Type B pancreatic cell (in vitro differentiated cells): Measurements from ENCODE around the gene RYR2. TPM values are rescaled to one million over a fixed set of nuclear protein-coding genes. Genes with fewer than 3 reads are reported as not detected.

Experiments
- DNase-seq: peaks from one replicate; pipeline ENCODE4 v3.0.0; 2021; ENCODE audit warnings: mixed read lengths; ENCODE audit not compliant: unreplicated experiment; ENCODE audit errors: extremely low spot score
- H3K27ac Mint-ChIP-seq: 2 replicates; pipeline ENCODE4 v1.8.0; 2021; ENCODE audit warnings: mild to moderate bottlenecking, mixed read lengths
- H3K27me3 Mint-ChIP-seq: 2 replicates; pipeline ENCODE4 v1.8.0; 2021; ENCODE audit warnings: mixed read lengths
- H3K36me3 Mint-ChIP-seq: 2 replicates; pipeline ENCODE4 v1.8.0; 2021; ENCODE audit warnings: mixed read lengths
- H3K4me1 Mint-ChIP-seq: one replicate; pipeline ENCODE4 v1.8.0; 2021; ENCODE audit warnings: mixed read lengths; ENCODE audit not compliant: unreplicated experiment
- H3K4me3 Mint-ChIP-seq: 2 replicates; pipeline ENCODE4 v1.8.0; 2021; ENCODE audit warnings: mild to moderate bottlenecking, mixed read lengths
- H3K9me3 Mint-ChIP-seq: 2 replicates; pipeline ENCODE4 v1.8.0; 2021; ENCODE audit warnings: mixed read lengths
- CTCF ChIP-seq: fragments of 200-600 bp; sonication (generic); conservative IDR thresholded peaks from 2 replicates; pipeline ENCODE4 v1.5.0; 2021; ENCODE audit warnings: antibody characterized with exemption, mild to moderate bottlenecking
- total RNA-seq: library from RNA; stranded (reverse); gene quantifications from 2 replicates; pipeline ENCODE4 v1.2.1, GENCODE V29; 2021; ENCODE audit warnings: low replicate concordance

Gene RYR2
- total RNA-seq, 1 donor from 2014 or later, result 0.58 TPM

DNA sequence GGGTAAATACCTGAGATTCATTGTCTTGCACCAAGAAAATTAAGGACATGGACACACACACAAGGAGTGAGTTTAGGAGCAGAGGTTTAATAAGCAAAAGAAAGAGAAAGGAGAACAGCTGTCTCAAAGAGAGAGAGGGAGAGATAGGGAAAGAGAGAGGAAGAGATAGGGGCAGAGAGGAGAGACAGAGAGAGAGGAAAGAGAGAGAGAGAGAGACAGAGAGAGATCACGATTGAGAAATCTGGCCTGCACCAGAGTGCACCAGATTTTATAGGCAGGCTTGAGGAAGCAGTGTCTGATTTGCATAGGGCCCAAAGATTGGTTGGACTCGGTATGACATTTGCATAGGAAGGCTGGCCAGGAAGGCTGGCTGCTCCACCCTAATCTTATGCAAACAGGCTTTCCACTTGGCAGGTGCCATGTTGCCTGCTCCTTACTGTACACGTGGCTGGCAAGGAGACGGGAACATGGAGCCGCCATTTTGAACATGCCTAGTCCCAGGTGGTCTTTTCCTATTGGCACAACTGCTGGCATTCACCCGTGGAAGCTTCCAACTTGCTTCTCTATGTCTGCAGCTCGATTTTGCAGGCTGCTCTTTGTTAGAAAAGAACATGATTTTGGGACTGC, 428.8 kb downstream of the RYR2 start:
- no peaks in the 10 kb centered on the region for H3K27me3 Mint-ChIP-seq
- DNase-seq, result no peak
- no peaks in the 10 kb centered on the region for H3K9me3 Mint-ChIP-seq
- H3K36me3 Mint-ChIP-seq, result no peaks in the 10 kb centered on the region
- H3K4me3 Mint-ChIP-seq, result no peak overlapping the region
- no peak for TF ChIP-seq CTCF
- H3K4me1 Mint-ChIP-seq, result no peaks in the 10 kb centered on the region
- no peak overlapping the region for H3K27ac Mint-ChIP-seq

DNA sequence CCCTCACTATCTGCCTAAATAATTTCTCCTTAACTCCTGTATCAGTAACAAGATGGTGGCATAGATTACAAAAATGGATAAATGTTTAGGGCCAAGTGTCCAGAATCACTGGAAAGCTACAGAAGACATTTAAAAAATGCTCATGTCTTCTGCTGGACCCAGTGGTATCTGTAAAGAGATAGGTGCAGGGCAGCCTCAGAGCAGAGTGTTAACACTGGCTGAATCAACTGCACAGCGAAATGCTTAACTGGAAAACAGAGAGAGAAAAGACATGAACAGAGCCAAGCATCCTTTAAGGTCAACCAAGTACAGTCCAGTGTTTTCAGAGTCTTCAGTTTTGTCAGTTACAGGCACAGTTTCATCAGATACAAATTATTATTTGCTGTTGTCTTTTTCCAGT, 429.4 kb downstream of the RYR2 start:
- Mint-ChIP-seq H3K27me3 (no peaks in the 10 kb centered on the region), H3K4me3 (no peak overlapping the region), H3K9me3 (no peaks in the 10 kb centered on the region), H3K36me3 (no peaks in the 10 kb centered on the region), H3K4me1 (no peaks in the 10 kb centered on the region), H3K27ac (no peak overlapping the region)
- TF ChIP-seq CTCF, result no peak
- no peak for DNase-seq

DNA sequence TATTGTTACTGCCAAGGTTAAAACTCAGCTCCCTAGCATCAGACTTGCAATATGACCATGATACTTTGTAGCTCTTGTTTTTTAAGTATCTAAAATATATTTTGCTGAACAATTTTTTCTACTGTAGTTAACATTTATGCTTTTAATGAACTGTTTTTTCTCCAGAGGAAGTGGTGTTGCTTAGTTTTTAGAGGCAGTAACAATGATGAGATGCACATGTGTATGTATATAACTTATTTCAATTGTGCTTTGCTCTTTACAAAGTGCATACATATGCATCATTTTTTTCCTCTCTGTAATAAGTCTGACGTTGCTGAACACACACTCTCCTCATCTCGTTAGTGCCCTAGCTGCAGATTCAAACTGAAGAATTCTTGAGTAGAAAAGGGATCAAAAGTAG, 430.0 kb downstream of the RYR2 start:
- no peaks in the 10 kb centered on the region for H3K9me3 Mint-ChIP-seq
- no peak for DNase-seq
- H3K27ac Mint-ChIP-seq, result no peak overlapping the region
- TF ChIP-seq CTCF, result no peak
- no peaks in the 10 kb centered on the region for H3K36me3 Mint-ChIP-seq
- H3K4me1 Mint-ChIP-seq, result no peaks in the 10 kb centered on the region
- H3K27me3 Mint-ChIP-seq, result no peaks in the 10 kb centered on the region
- no peak overlapping the region for H3K4me3 Mint-ChIP-seq

DNA sequence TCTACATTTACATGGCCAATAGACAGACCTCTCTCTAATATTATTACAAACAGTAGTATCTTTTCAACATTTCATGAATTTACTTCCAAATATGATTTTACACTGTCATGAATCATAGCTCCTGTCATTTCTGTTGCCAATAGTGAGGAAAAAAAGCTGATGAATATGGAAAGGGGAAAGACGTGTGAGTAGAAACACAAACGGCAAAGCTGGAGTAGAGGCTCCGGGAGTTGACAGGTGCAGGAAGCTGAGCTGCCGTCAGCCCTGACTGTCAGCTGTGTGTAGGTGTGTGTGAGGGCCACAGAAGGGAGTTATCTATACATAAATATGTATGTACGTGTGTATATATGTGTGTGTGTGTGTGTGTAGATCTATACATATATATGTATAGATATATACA, 431.9 kb downstream of the RYR2 start:
- no peaks in the 10 kb centered on the region for H3K27me3 Mint-ChIP-seq
- TF ChIP-seq CTCF, result no peak
- H3K36me3 Mint-ChIP-seq, result no peaks in the 10 kb centered on the region
- H3K4me3 Mint-ChIP-seq, result no peak overlapping the region
- no peak for DNase-seq
- no peak overlapping the region for H3K27ac Mint-ChIP-seq
- no peaks in the 10 kb centered on the region for H3K4me1 Mint-ChIP-seq
- no peaks in the 10 kb centered on the region for H3K9me3 Mint-ChIP-seq

DNA sequence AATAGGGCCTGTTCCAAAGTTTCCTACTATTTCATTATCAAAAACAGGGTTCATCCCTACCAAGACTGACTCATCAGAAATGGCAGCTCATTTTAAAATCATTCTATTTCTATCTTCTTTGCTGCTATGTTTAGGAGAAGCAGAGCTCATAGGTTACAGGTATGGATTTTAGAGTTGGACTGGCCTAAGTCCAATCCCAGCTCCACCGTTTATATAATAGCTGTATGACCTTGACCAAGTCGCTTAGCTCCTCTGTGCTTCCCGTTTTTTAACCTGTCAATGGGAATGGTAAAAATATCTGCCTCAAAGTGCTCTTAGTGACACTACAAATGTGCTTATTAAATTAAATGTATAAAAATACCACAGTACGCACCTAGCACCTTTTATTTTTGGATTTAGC, 436.1 kb downstream of the RYR2 start:
- H3K9me3 Mint-ChIP-seq, result no peaks in the 10 kb centered on the region
- H3K27me3 Mint-ChIP-seq, result no peaks in the 10 kb centered on the region
- no peak overlapping the region for H3K4me3 Mint-ChIP-seq
- DNase-seq, result no peak
- H3K36me3 Mint-ChIP-seq, result no peaks in the 10 kb centered on the region
- no peak overlapping the region for H3K27ac Mint-ChIP-seq
- no peak for TF ChIP-seq CTCF
- H3K4me1 Mint-ChIP-seq, result no peaks in the 10 kb centered on the region

DNA sequence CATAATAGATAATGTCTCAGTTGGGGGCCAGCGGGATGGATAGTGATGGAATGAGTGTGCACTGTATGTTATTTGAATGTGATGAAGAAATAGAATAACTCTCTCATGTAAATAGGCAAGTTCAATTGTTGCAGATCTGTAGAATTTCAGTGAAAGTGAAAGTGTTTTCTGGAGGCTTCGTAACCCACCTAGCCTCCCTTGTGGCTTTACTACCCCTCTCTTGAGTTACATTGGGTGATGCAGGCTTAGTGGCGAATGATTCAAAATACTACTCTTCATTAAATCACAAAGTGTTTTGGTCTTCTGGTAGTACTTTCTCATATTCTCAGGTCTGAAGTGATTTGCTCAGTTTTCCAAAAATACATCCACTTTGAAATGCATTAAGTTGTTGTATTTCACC, 436.9 kb downstream of the RYR2 start:
- no peak for TF ChIP-seq CTCF
- H3K4me3 Mint-ChIP-seq, result no peak overlapping the region
- H3K27ac Mint-ChIP-seq, result no peak overlapping the region
- no peaks in the 10 kb centered on the region for H3K36me3 Mint-ChIP-seq
- no peaks in the 10 kb centered on the region for H3K4me1 Mint-ChIP-seq
- no peak for DNase-seq
- H3K9me3 Mint-ChIP-seq, result no peaks in the 10 kb centered on the region
- H3K27me3 Mint-ChIP-seq, result no peaks in the 10 kb centered on the region
